Left colon (tissue), 2 donors: ENCODE measurements around the gene UGP2. TPM values are rescaled to one million over a fixed set of nuclear protein-coding genes. Genes with fewer than 3 reads are reported as not detected.
A peak's percentile ranks its signal among the peaks of the same experiment; 100 is the strongest.
"Not testable (repeated sequence)": the region's sequence is repeated elsewhere in the genome, so short reads cannot be mapped to it uniquely, and the experiment has no call there.

ENCODE experiments used
- ATAC-seq: fragments of 200-7000 bp; cut with Tn5 transposase; one replicate; pipeline ENCODE4 v1.9.1; 2020; ENCODE audit warnings: mild to moderate bottlenecking, moderate library complexity
- DNase-seq, 2 donors: peaks; one replicate each; pipeline ENCODE4 v3.0.0-alpha.2; 2020
- intact Hi-C, 2 donors: fragments of 100-400 bp; cut with DNase I in 1 of 2; cut with micrococcal nuclease in 1 of 2; formaldehyde crosslinking; loops; one replicate each; pipeline versions ENCODE4 v1.11.2 to v1.14.0; 2022; cut with DNase I, micrococcal nuclease
- total RNA-seq, 2 donors: library from RNA; stranded (reverse); fragmentation: NEBNext Ultra II Directional; extraction: Animal tissue kit (Norgen Biotek cat#: 25700); gene quantifications; one replicate each; pipeline ENCODE4 v1.2.1, GENCODE V29; 2021
- donor health status: DM: no; HTN: no; CAD: no.
- donor health status: DM: yes; HTN: yes; CAD: no.

The UGP2 gene
- total RNA-seq, 2 donors from 2014 or later: 519 to 600 TPM

- intact Hi-C loops: no loop called here
- DNase-seq (no peak), ATAC-seq (no peak)
These were observed 38.3 kb downstream of the UGP2 start for GRCh38 chr2:63879876-63880433.

GRCh38 chr2:63880625-63881024 is 38.9 kb downstream of the UGP2 start:
- DNase-seq (no peak), ATAC-seq (no peak)
- intact Hi-C loops: no loop called here

- intact Hi-C loops: no loop called here
These were observed 39.5 kb downstream of the UGP2 start for GRCh38 chr2:63881205-63881604.

GRCh38 chr2:63882395-63883105 is 40.9 kb downstream of the UGP2 start:
- DNase-seq: no peak
- ATAC-seq: no peak
- intact Hi-C loops: no loop called here

More at GRCh38 chr2:63881205-63881604, 39.5 kb downstream of the UGP2 start:
- no peak for DNase-seq
- ATAC-seq: peak; percentile 23

GRCh38 chr2:63886445-63886844 is 44.7 kb downstream of the UGP2 start:
- ATAC-seq: no peak
- intact Hi-C loops: no loop called here
- DNase-seq: no peak

- intact Hi-C loops: no loop called here
- DNase-seq (no peak), ATAC-seq (no peak)
These were observed 46.4 kb downstream of the UGP2 start for GRCh38 chr2:63888053-63888452.

GRCh38 chr2:63888490-63889402 is 47.0 kb downstream of the UGP2 start:
- intact Hi-C loops: no loop called here
- peak in 1 of 2 donors; percentile 45 for DNase-seq
- peak; percentile 71 for ATAC-seq

- ATAC-seq (no peak), DNase-seq (no peak)
- intact Hi-C loops: no loop called here
These were observed 49.0 kb downstream of the UGP2 start for GRCh38 chr2:63890678-63891077.

GRCh38 chr2:63891488-63892030 is 49.9 kb downstream of the UGP2 start:
- intact Hi-C loops: no loop called here
- ATAC-seq: peak; percentile 24
- DNase-seq: no peak

GRCh38 chr2:63893163-63893562 is 51.5 kb downstream of the UGP2 start:
- intact Hi-C loops: no loop called here
- no peak for DNase-seq
- ATAC-seq: no peak

GRCh38 chr2:63894167-63894566 is 52.5 kb downstream of the UGP2 start:
- ATAC-seq (no peak), DNase-seq (no peak)
- intact Hi-C loops: no loop called here

GRCh38 chr2:63898839-63899238 is 57.1 kb downstream of the UGP2 start:
- intact Hi-C loops: no loop called here
- no peak for ATAC-seq
- DNase-seq: no peak

GRCh38 chr2:63899639-63900038 is 57.9 kb downstream of the UGP2 start:
- no peak for DNase-seq
- ATAC-seq: no peak
- intact Hi-C loops: no loop called here

- intact Hi-C loops: no loop called here
- DNase-seq (no peak), ATAC-seq (peak; percentile 23)
These were observed 60.5 kb downstream of the UGP2 start for GRCh38 chr2:63902149-63902548.

GRCh38 chr2:63903003-63903402 is 61.3 kb downstream of the UGP2 start:
- ATAC-seq: peak; percentile 4
- intact Hi-C loops: no loop called here
- DNase-seq: no peak

GRCh38 chr2:63914311-63914710 is 72.6 kb downstream of the UGP2 start:
- intact Hi-C loops: no loop called here
- no peak for ATAC-seq
- no peak for DNase-seq

GRCh38 chr2:63926815-63927214 is 85.1 kb downstream of the UGP2 start:
- no peak for ATAC-seq
- intact Hi-C loops: no loop called here
- DNase-seq: no peak

- intact Hi-C loops, ATAC-seq, DNase-seq: not testable (repeated sequence)
These were observed 90.4 kb downstream of the UGP2 start for GRCh38 chr2:63932104-63932503.
